K562 (cell line): ENCODE measurements around the gene ZBED4. TPM values are rescaled to one million over a fixed set of nuclear protein-coding genes. Genes with fewer than 3 reads are reported as not detected.

Experiments used
- PCBP1 ChIP-seq: fragments of 200-400 bp; formaldehyde crosslinking; IDR thresholded peaks from 2 replicates; pipeline ENCODE4 v1.6.1; 2018; ENCODE audit warnings: mild to moderate bottlenecking, low read depth, low read length; ENCODE audit not compliant: poor library complexity, severe bottlenecking
- PRDM10 ChIP-seq: fragments of 450-650 bp; IDR thresholded peaks from 2 replicates; pipeline ENCODE4 v1.6.1; 2018; ENCODE audit not compliant: partially characterized antibody
- RBBP5 ChIP-seq: fragments of 200-600 bp; sonication (generic); IDR thresholded peaks from 2 replicates; pipeline ENCODE4 v1.6.1; 2012; ENCODE audit warnings: borderline replicate concordance, mild to moderate bottlenecking, low read length, control low read depth, inconsistent platforms; ENCODE audit not compliant: insufficient read depth, poor library complexity, severe bottlenecking
- ZNF584 ChIP-seq: fragments of 200-800 bp; sonication (Bioruptor generic); IDR thresholded peaks from 2 replicates; pipeline ENCODE4 v1.6.1; 2016; ENCODE audit warnings: low read depth, mild to moderate bottlenecking, missing genetic modification characterization, missing compliant biosample characterization
- polyA plus RNA-seq, 8 experiments: library from polyadenylated mRNA; depleted of rRNA in 4 of 8; stranded (reverse) in 5 of 8; unstranded in 3 of 8; fragments of >200 nt; fragmentation: Nextera tagmentation in 2 of 8; fragmentation: Illumina TruSeq in 1 of 8; extraction: Ambion mirVana in 2 of 8; extraction: Trizol in 1 of 8; gene quantifications; 2 replicates each; pipeline versions ENCODE4 v1.2.1 to v1.2.3, GENCODE V29; 2011 to 2014; ENCODE audit warnings: inconsistent platforms in 1 of 8, missing spikeins in 1 of 8
- total RNA-seq, 7 experiments: library from RNA; depleted of rRNA in 6 of 7; stranded (reverse); fragments of >200 nt in 6 of 7; fragmentation: Illumina TruSeq in 2 of 7; extraction: Trizol in 2 of 7; gene quantifications; 2 replicates each; pipeline versions ENCODE4 v1.2.1 to v1.2.3, GENCODE V29; 2011 to 2021; ENCODE audit warnings: low replicate concordance in 1 of 7

Gene ZBED4
- total and polyA plus RNA-seq, 9 of the 15 experiments (the other 6 are each of a cell fraction or from before 2014, with no cell fraction given) = 1.5 to 16.8 (median 7.4) TPM

- peak; percentile 32 for TF ChIP-seq PRDM10
- 0 out of 2 replicates have a peak, but pooled peaks have one; percentile 7 for TF ChIP-seq ZNF584 (CRISPR knock-in tag)
- no peak for TF ChIP-seq RBBP5
- TF ChIP-seq PCBP1 = no peak
Measured at GRCh38 chr22:49933236-49934159, 79.9 kb downstream of the ZBED4 start (continued).
